Mucosa of stomach (tissue), 1 donor: ENCODE measurements around the gene HERPUD1.

Experiments used
- H3K27me3 ChIP-seq: one replicate; pipeline ENCODE4 v1.7.0; 2013; ENCODE audit warnings: mild to moderate bottlenecking, low read length; ENCODE audit not compliant: control insufficient read depth, insufficient read depth
- H3K36me3 ChIP-seq: one replicate; pipeline ENCODE4 v1.7.0; 2013; ENCODE audit warnings: low read length; ENCODE audit not compliant: control insufficient read depth, insufficient read depth
- H3K4me1 ChIP-seq: one replicate; pipeline ENCODE4 v1.7.0; 2013; ENCODE audit warnings: mild to moderate bottlenecking, low read length; ENCODE audit not compliant: control insufficient read depth, insufficient read depth
- H3K4me3 ChIP-seq: one replicate; pipeline ENCODE4 v1.7.0; 2013; ENCODE audit warnings: low read length
- H3K9ac ChIP-seq: one replicate; pipeline ENCODE4 v1.7.0; 2013; ENCODE audit warnings: mild to moderate bottlenecking, low read length, moderate library complexity
- H3K9me3 ChIP-seq: one replicate; pipeline ENCODE4 v1.7.0; 2013; ENCODE audit warnings: mild to moderate bottlenecking, low read length, moderate library complexity; ENCODE audit not compliant: control insufficient read depth
- donor health status: Pancreatic carcinoma.

Gene HERPUD1

DNA sequence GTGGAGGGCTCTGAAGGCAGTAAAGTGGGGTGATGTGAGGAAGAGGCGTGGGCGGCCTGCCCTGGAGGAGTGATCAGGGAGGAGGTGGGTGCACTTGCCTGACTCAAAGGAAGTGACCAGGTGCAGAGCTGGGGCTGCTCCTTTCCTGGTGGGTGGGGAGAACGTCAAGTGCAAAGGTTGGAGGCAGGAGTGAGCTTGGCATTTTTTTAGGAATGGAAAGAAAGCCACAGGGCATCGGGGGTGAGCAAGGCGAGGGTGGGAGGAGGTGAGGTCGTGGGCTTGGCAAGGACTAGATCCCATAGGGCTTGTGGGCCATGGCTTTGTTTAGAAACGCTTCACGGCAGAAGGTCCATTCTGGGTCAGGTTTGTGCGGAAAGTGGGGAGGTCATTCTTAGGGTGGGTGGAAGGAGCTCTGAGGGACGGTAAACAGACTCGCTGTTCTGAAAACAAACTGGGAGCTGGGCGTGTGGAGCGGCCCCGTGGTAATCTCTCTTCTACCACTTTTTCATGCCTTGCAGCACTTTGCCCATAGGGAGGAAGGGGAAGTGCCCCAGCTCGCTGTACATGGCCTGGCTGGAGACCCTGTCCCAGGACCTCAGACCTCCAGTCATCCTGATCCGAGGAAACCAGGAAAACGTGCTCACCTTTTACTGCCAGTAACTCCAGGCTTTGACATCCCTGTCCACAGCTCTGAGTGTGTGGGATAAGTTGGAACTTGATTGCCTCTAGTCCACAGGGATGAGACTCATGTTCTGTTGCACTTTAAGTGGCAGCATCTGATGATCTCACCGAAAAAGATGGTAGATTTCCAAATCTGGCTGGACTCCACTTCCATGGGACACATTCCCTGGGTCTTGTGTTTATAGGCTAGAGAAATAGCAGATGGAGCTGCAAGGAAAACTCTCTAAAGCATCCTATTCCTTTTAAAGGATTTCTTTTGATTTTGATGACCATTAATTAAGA, 18.9 kb upstream of the HERPUD1 start:
- Histone ChIP-seq H3K4me3 (no peak overlapping the region), H3K36me3 (no peaks in the 10 kb centered on the region), H3K4me1 (peaks cover 34% of the 10 kb centered on the region), H3K27me3 (no peaks in the 10 kb centered on the region), H3K9ac (no peak overlapping the region), H3K9me3 (no peaks in the 10 kb centered on the region)

DNA sequence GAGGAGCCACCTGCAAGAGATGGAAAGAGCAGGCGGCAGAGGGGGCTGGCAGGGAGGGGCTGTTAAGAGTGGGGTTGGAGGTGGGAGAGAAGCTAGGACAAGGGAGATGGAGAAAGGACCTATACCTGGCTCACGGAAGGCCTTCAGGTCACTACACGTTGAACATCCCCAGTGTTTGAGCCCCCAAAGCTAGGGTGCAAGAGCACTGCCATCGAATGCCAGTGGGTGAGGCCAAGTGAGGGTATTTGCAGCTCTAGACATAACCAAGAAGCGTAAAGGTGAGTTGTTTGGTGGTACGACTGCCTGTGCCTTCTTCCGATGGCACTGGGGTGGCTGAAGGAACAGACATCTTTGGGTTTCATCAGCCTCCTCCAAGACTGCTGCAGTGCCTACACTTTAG, 17.0 kb upstream of the HERPUD1 start:
- Histone ChIP-seq H3K4me3 (no peak overlapping the region), H3K9me3 (no peaks in the 10 kb centered on the region), H3K9ac (no peak overlapping the region), H3K36me3 (no peaks in the 10 kb centered on the region), H3K4me1 (peaks cover 17% of the 10 kb centered on the region), H3K27me3 (no peaks in the 10 kb centered on the region)

- Histone ChIP-seq H3K4me3 (no peak overlapping the region), H3K9me3 (no peaks in the 10 kb centered on the region), H3K4me1 (peaks cover 13% of the 10 kb centered on the region), H3K36me3 (no peaks in the 10 kb centered on the region), H3K9ac (no peak overlapping the region), H3K27me3 (no peaks in the 10 kb centered on the region)
These were observed 16.4 kb upstream of the HERPUD1 start for GRCh38 chr16:56915336-56916119.

- Histone ChIP-seq H3K9ac (no peak overlapping the region), H3K27me3 (no peaks in the 10 kb centered on the region), H3K4me1 (peaks cover 10% of the 10 kb centered on the region), H3K36me3 (no peaks in the 10 kb centered on the region), H3K9me3 (no peaks in the 10 kb centered on the region), H3K4me3 (no peak overlapping the region)
These were observed 15.2 kb upstream of the HERPUD1 start for GRCh38 chr16:56916571-56917403.

- Histone ChIP-seq H3K4me1 (no peaks in the 10 kb centered on the region), H3K9me3 (no peaks in the 10 kb centered on the region), H3K27me3 (no peaks in the 10 kb centered on the region), H3K9ac (no peak overlapping the region), H3K36me3 (no peaks in the 10 kb centered on the region), H3K4me3 (no peak overlapping the region)
These were observed 13.4 kb upstream of the HERPUD1 start for GRCh38 chr16:56918467-56919012.

- Histone ChIP-seq H3K4me1 (no peaks in the 10 kb centered on the region), H3K4me3 (no peak overlapping the region), H3K9me3 (no peaks in the 10 kb centered on the region), H3K27me3 (no peaks in the 10 kb centered on the region), H3K9ac (no peak overlapping the region), H3K36me3 (no peaks in the 10 kb centered on the region)
These were observed 12.7 kb upstream of the HERPUD1 start for GRCh38 chr16:56919099-56919800.

DNA sequence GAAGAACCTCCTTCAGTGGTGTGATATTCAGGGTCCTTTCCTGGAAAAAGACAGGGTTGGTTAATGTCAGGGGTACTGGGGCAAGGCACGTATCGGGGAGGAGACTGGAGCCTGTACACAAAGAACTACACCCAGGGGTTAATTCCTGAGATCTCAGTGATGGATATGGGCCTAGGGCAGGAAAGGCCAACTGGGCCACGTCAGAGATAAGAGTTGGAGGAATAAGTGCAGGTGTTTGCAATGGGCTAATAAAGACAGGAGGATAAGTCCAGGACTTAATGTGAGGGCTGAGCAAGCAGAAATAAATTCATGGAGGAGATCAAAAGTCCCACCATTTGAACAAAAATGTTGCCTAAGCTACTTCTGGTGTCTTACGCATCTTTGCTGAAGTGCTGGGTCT, 10.4 kb upstream of the HERPUD1 start:
- no peaks in the 10 kb centered on the region for H3K36me3 ChIP-seq
- H3K4me3 ChIP-seq: no peak overlapping the region
- no peaks in the 10 kb centered on the region for H3K4me1 ChIP-seq
- no peaks in the 10 kb centered on the region for H3K9me3 ChIP-seq
- no peaks in the 10 kb centered on the region for H3K27me3 ChIP-seq
- H3K9ac ChIP-seq: no peak overlapping the region

DNA sequence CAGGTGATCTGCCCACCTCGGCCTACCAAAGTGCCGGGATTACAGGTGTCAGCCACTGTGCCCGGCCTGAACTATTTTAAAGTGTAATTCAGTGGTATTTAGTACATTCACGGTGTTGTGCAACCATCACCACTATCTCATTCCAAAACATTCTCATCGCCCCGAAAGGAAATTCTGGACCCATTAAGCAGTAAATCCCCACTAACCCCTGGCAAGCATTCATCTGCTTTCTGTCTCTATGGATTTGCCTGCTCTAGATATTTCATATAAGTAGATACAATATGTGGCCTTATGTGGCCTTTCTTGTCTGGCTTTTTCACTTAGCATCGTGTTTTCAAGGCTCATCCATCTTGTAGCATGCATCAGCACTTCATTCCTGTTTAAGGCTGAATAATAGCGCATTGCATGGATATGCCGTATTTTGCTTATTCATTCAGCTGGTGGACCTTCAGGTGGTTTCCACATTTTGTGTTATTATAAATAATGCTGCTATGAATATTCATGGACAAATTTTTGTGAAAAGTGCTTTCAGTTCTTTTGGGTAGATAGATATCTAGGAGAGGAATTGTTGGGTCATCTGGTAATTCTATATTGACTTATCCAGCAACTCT, 8.4 kb upstream of the HERPUD1 start:
- no peaks in the 10 kb centered on the region for H3K36me3 ChIP-seq
- H3K9ac ChIP-seq: no peak overlapping the region
- no peak overlapping the region for H3K4me3 ChIP-seq
- no peaks in the 10 kb centered on the region for H3K27me3 ChIP-seq
- H3K4me1 ChIP-seq: no peaks in the 10 kb centered on the region
- H3K9me3 ChIP-seq: no peaks in the 10 kb centered on the region

DNA sequence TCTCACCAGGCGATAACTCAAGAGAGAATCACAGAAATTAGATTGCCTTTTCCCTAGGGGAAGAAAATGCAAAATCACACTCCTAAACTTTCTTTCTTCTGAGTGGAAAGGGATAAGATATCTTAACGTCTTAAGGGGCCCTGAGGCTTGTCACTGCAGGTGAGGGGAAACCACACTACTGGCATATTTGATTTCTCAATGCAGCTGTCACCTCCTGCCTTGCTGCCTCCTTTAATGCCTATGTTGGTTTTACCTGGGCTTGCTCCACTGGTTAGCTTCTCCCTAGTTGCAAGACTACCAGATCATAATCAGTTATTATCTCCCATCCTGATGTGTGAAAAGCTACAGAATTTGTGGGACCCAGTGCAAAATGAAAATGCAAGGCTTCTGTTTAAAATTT, 4.5 kb upstream of the HERPUD1 start:
- Histone ChIP-seq H3K9me3 (no peaks in the 10 kb centered on the region), H3K9ac (no peak overlapping the region), H3K4me1 (peaks cover 7% of the 10 kb centered on the region), H3K27me3 (no peaks in the 10 kb centered on the region), H3K4me3 (no peak overlapping the region), H3K36me3 (no peaks in the 10 kb centered on the region)

DNA sequence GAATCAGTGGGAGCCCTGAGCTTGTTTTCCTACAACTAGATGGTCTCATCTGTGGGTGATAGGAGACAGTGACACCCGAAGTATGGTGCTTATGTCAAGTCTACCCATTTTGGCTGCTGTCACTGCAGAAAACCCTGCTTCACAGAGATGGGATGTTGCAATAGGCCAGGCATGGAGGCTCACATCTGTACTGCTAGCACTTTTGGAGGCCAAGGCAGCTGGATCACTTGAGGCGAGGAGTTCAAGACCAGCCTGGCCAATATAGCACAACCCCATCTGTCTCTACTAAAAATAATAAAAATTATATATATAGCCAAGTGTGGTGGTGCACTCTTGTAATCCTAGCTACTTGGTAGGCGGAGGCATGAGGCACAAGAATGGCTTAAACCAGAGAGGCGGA, 2.3 kb upstream of the HERPUD1 start:
- Histone ChIP-seq H3K9me3 (no peaks in the 10 kb centered on the region), H3K36me3 (no peaks in the 10 kb centered on the region), H3K4me3 (no peak overlapping the region), H3K4me1 (peaks cover 7% of the 10 kb centered on the region), H3K9ac (no peak overlapping the region), H3K27me3 (no peaks in the 10 kb centered on the region)
